Trophoblast cell (in vitro differentiated cells and primary cell): ENCODE measurements around the gene PFKL. TPM values are rescaled to one million over a fixed set of nuclear protein-coding genes. Genes with fewer than 3 reads are reported as not detected.

ENCODE experiments used
- DNase-seq, 2 donors: peaks; one replicate each; pipeline ENCODE4 v3.0.0-alpha.2; 2016
- H2AFZ ChIP-seq: 2 replicates; pipeline ENCODE4 v1.6.1; 2013; ENCODE audit warnings: low read length, moderate library complexity, mild to moderate bottlenecking; ENCODE audit not compliant: insufficient read depth, poor library complexity
- H2AK5ac ChIP-seq: 2 replicates; pipeline ENCODE4 v1.6.1; 2013; ENCODE audit warnings: mild to moderate bottlenecking, low read length
- H2BK120ac ChIP-seq: 2 replicates; pipeline ENCODE4 v1.6.1; 2013; ENCODE audit warnings: low read length, mild to moderate bottlenecking, moderate library complexity; ENCODE audit not compliant: insufficient read depth, poor library complexity
- H2BK12ac ChIP-seq: 2 replicates; pipeline ENCODE4 v1.6.1; 2013; ENCODE audit warnings: mild to moderate bottlenecking, low read length, moderate library complexity
- H2BK5ac ChIP-seq: 2 replicates; pipeline ENCODE4 v1.6.1; 2013; ENCODE audit warnings: low read length, low read depth, moderate library complexity, mild to moderate bottlenecking; ENCODE audit not compliant: poor library complexity
- H3K14ac ChIP-seq: 2 replicates; pipeline ENCODE4 v1.6.1; 2013; ENCODE audit warnings: mild to moderate bottlenecking, low read length
- H3K18ac ChIP-seq: 2 replicates; pipeline ENCODE4 v1.6.1; 2013; ENCODE audit warnings: mild to moderate bottlenecking, low read length
- H3K23ac ChIP-seq: 2 replicates; pipeline ENCODE4 v1.6.1; 2013; ENCODE audit warnings: low read length
- H3K27ac ChIP-seq: 2 replicates; pipeline ENCODE4 v1.5.1; 2013; ENCODE audit warnings: low read depth, mild to moderate bottlenecking, inconsistent platforms, low read length, moderate library complexity
- H3K27me3 ChIP-seq: 2 replicates; pipeline ENCODE4 v1.6.1; 2013; ENCODE audit warnings: inconsistent platforms, mild to moderate bottlenecking, low read length, moderate library complexity; ENCODE audit not compliant: insufficient read depth
- H3K36me3 ChIP-seq, 2 experiments: 1 replicate in 1 of 2; 2 replicates in 1 of 2; pipeline ENCODE4 v1.6.1; 2013; ENCODE audit warnings: low read length in 2 of 2, mild to moderate bottlenecking in 2 of 2, moderate library complexity in 1 of 2; ENCODE audit not compliant: insufficient read depth in 2 of 2, control insufficient read depth in 1 of 2
- H3K4ac ChIP-seq: 2 replicates; pipeline ENCODE4 v1.6.1; 2013; ENCODE audit warnings: low read depth, mild to moderate bottlenecking, low read length, moderate library complexity
- H3K4me1 ChIP-seq, 2 experiments: 1 replicate in 1 of 2; 2 replicates in 1 of 2; pipeline ENCODE4 v1.6.1; 2013; ENCODE audit warnings: low read length in 2 of 2, mild to moderate bottlenecking in 2 of 2, moderate library complexity in 1 of 2; ENCODE audit not compliant: insufficient read depth in 2 of 2, control insufficient read depth in 1 of 2
- H3K4me2 ChIP-seq: 2 replicates; pipeline ENCODE4 v1.6.1; 2013; ENCODE audit warnings: inconsistent platforms, mild to moderate bottlenecking, low read length, moderate library complexity
- H3K4me3 ChIP-seq: 2 replicates; pipeline ENCODE4 v1.5.1; 2013; ENCODE audit warnings: mild to moderate bottlenecking, low read depth, low read length, inconsistent platforms
- H3K79me1 ChIP-seq: one replicate; pipeline ENCODE4 v1.6.1; 2013; ENCODE audit warnings: low read length
- H3K79me2 ChIP-seq: 2 replicates; pipeline ENCODE4 v1.6.1; 2013; ENCODE audit warnings: low read length, mild to moderate bottlenecking; ENCODE audit not compliant: control insufficient read depth, insufficient read depth, poor library complexity
- H3K9ac ChIP-seq: 2 replicates; pipeline ENCODE4 v1.6.1; 2013; ENCODE audit warnings: mild to moderate bottlenecking, low read length
- H3K9me3 ChIP-seq: 2 replicates; pipeline ENCODE4 v1.6.1; 2013; ENCODE audit warnings: low read depth, mild to moderate bottlenecking, control low read depth, inconsistent platforms, low read length; ENCODE audit not compliant: insufficient read depth
- H4K12ac ChIP-seq: 2 replicates; pipeline ENCODE4 v1.6.1; 2013; ENCODE audit warnings: low read depth, mild to moderate bottlenecking, low read length, moderate library complexity
- H4K8ac ChIP-seq: 2 replicates; pipeline ENCODE4 v1.6.1; 2013; ENCODE audit warnings: low read depth, mild to moderate bottlenecking, low read length, moderate library complexity
- H4K91ac ChIP-seq: one replicate; pipeline ENCODE4 v1.6.1; 2013; ENCODE audit warnings: low read depth, mild to moderate bottlenecking, low read length, moderate library complexity
- WGBS: extraction: QIAGEN DNeasy Blood & Tissue Kit; methylation state at CpG from one replicate; pipeline ENCODE4 v1.1.7; 2013; ENCODE audit warnings: missing lambda C conversion rate; ENCODE audit not compliant: insufficient read length, insufficient coverage; ENCODE audit errors: extremely low coverage; 5-methylcytosine and 5-hydroxymethylcytosine counted together
- polyA plus RNA-seq: library from polyadenylated mRNA; stranded (reverse); fragments of 200-250 nt; gene quantifications from 2 replicates; pipeline ENCODE4 v1.2.3, GENCODE V29; 2013

Gene PFKL
- polyA plus RNA-seq, result 82.7 and 83.7 TPM in 2 replicates

DNA sequence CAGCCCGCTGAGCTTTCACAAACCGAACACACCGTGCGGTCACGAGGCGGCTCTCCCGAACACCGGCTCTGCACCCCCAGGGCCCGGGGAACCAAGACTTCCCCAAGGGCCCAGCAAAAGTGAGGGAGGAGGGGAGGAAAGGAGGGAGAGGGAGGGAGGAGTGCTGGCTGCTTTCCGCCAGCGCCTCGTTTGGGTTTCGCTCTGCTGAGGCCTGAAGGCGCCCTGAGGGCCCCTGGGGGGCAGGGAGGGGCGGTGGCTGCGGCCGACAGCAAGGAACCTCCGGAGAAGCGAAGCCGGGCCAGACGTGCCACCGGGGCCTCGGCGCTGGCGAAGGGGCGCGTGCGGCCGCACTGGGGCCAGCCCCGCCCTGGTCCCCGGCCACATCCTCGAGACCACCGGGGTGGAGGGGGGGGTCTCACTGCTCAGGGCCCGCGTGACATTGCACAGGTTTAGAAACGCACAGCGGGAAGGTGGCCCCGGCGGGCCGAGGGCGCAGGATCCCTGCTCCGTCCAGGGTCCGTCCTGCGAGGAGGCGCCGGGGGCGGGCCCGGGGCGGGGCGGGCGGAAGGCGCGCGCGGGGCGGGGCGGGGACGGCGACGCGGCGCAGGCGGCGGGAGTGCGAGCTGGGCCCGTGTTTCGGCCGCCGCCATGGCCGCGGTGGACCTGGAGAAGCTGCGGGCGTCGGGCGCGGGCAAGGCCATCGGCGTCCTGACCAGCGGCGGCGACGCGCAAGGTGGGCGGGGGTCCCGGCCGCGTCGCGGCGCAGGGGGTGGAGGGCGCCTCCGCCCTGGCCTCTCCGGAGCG lies at the start of gene PFKL:
TSS of gene PFKL (plus strand) at position 596 of the 804 bp plus-strand sequence. CDS start at position 649, 53 bp downstream.
- peak within 1 kb of the TSS; percentile 86 for H3K14ac ChIP-seq
- H2AFZ ChIP-seq, result peak within 1 kb of the TSS; percentile 97
- H3K79me1 ChIP-seq, result peaks cover 14% of the 10 kb centered on the region
- peak within 1 kb of the TSS; percentile 88 for H3K18ac ChIP-seq
- H3K9me3 ChIP-seq, result no peaks in the 10 kb centered on the region
- peak within 1 kb of the TSS; percentile 92 for H3K4me2 ChIP-seq
- H3K27ac ChIP-seq, result peak within 1 kb of the TSS; percentile 64
- H4K91ac ChIP-seq, result peak within 1 kb of the TSS; percentile 89
- peak within 1 kb of the TSS; percentile 70 for H2BK5ac ChIP-seq
- peak; percentile 41 to 69 for DNase-seq
- peak within 1 kb of the TSS; percentile 92 for H2AK5ac ChIP-seq
- H2BK120ac ChIP-seq, result peak within 1 kb of the TSS; percentile 50
- H4K8ac ChIP-seq, result peak within 1 kb of the TSS; percentile 84
- peak within 1 kb of the TSS; percentile 73 for H3K9ac ChIP-seq
- no peaks in the 10 kb centered on the region for H3K36me3 ChIP-seq
- no peak within 1 kb of the TSS for H3K23ac ChIP-seq
- peaks cover 9% of the 10 kb centered on the region in 2 experiments for H3K4me1 ChIP-seq
- peak within 1 kb of the TSS; percentile 79 for H4K12ac ChIP-seq
- WGBS, result no CpG with 5 or more reads among the region's 94 CpGs
- peak within 1 kb of the TSS; percentile 88 for H3K4ac ChIP-seq
- no peak within 1 kb of the TSS for H2BK12ac ChIP-seq
- H3K4me3 ChIP-seq, result peak within 1 kb of the TSS; percentile 87
- H3K79me2 ChIP-seq, result peaks cover 12% of the 10 kb centered on the region
- no peaks in the 10 kb centered on the region for H3K27me3 ChIP-seq

DNA sequence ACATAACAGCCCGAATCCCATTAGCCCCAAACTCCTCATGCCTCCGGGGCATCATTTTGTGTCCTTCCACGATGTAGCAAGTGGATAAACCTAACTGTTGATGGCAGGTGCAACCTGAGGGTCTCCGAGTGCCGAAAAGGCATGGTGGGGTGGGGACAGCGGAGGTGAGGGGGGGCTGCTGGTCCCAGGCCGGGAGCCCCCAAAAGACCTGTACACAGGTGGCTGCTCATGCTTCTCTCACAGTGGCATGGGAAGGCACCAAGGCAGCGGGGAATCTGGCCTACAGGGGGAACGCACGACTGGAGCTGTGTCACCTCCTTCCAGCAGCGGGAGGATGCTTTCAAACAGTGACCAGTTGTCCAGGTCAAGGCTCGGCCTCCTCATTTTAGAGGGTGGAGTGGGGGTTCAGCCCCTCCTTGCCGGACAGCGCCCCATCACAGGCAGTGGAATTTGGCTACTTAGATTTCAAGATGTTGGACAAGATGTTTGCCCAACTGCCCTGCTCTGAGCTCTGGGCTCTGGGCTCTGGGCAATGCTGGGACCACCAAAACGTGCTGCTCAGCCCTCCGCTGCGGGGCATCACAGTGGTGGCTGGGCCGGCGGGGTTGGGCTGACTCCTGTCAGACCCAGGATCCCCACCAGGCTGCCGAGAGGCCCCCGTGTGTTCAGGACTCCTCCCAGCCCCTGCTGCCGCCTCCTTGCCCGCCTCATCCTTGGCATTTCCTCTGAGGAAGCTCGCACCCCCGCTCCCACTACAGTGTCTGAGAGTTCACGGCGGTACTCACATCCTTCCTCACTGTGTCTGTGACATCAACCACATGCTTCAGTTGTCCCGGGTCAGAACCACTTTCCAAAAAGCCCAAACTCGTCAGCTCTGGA lies 45.8 kb upstream of the PFKL start:
- H3K27ac ChIP-seq, result no peak overlapping the region
- peak overlapping the region; percentile 13 for H2AK5ac ChIP-seq
- H4K91ac ChIP-seq, result no peak overlapping the region
- no peak overlapping the region for H3K9ac ChIP-seq
- H4K12ac ChIP-seq, result no peak overlapping the region
- peak overlapping the region; percentile 18 for H2BK12ac ChIP-seq
- H3K4me1 ChIP-seq, result peaks cover 4 to 5% of the 10 kb centered on the region in 2 experiments
- H3K23ac ChIP-seq, result no peak overlapping the region
- H3K79me1 ChIP-seq, result no peaks in the 10 kb centered on the region
- H2BK120ac ChIP-seq, result no peak overlapping the region
- WGBS, result no CpG with 5 or more reads among the region's 29 CpGs
- H3K4me2 ChIP-seq, result no peak overlapping the region
- H3K9me3 ChIP-seq, result no peaks in the 10 kb centered on the region
- no peak overlapping the region for H3K18ac ChIP-seq
- no peaks in the 10 kb centered on the region for H3K79me2 ChIP-seq
- no peak overlapping the region for H3K14ac ChIP-seq
- no peak overlapping the region for H2BK5ac ChIP-seq
- H4K8ac ChIP-seq, result no peak overlapping the region
- H3K4me3 ChIP-seq, result no peak overlapping the region
- H2AFZ ChIP-seq, result no peak overlapping the region
- H3K4ac ChIP-seq, result no peak overlapping the region
- H3K36me3 ChIP-seq, result no peaks in the 10 kb centered on the region
- DNase-seq, result no peak
- H3K27me3 ChIP-seq, result no peaks in the 10 kb centered on the region

DNA sequence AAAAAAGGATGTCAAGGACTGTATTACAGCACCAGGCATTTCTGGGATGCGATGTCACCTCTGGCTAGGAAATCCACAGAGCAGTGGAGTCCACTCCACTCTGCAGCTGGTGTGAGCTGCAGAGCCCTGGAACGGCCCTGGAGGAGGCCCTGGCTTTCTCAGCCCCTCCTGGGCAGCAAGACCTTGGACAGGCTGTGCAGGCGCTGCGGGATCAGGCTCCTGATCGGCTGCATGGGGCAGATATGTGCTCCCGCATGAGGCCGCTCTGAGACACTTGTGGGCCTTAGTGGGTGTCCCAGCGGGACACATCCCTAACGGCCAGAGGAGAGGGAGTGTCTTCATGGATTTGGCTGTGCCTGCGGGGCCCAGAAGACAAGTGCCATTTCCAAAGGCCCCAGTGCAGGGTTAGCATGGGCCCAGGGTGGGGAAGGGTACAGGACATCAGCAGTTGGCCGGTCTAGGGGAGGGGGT lies 44.3 kb upstream of the PFKL start:
- no CpG with 5 or more reads among the region's 11 CpGs for WGBS
- Histone ChIP-seq H3K14ac (no peak overlapping the region), H2AK5ac (no peak overlapping the region), H3K4me1 (peaks cover 4 to 5% of the 10 kb centered on the region in 2 experiments), H3K79me1 (no peaks in the 10 kb centered on the region), H4K8ac (no peak overlapping the region), H3K4me3 (no peak overlapping the region), H3K18ac (no peak overlapping the region), H4K12ac (no peak overlapping the region), H2BK120ac (no peak overlapping the region), H3K23ac (no peak overlapping the region), H3K27ac (no peak overlapping the region), H2AFZ (no peak overlapping the region), H4K91ac (no peak overlapping the region), H2BK12ac (no peak overlapping the region), H3K36me3 (no peaks in the 10 kb centered on the region), H3K9me3 (no peaks in the 10 kb centered on the region), H3K9ac (no peak overlapping the region), H3K79me2 (no peaks in the 10 kb centered on the region), H3K4me2 (no peak overlapping the region), H3K4ac (no peak overlapping the region), H2BK5ac (no peak overlapping the region), H3K27me3 (no peaks in the 10 kb centered on the region)
- no peak for DNase-seq

DNA sequence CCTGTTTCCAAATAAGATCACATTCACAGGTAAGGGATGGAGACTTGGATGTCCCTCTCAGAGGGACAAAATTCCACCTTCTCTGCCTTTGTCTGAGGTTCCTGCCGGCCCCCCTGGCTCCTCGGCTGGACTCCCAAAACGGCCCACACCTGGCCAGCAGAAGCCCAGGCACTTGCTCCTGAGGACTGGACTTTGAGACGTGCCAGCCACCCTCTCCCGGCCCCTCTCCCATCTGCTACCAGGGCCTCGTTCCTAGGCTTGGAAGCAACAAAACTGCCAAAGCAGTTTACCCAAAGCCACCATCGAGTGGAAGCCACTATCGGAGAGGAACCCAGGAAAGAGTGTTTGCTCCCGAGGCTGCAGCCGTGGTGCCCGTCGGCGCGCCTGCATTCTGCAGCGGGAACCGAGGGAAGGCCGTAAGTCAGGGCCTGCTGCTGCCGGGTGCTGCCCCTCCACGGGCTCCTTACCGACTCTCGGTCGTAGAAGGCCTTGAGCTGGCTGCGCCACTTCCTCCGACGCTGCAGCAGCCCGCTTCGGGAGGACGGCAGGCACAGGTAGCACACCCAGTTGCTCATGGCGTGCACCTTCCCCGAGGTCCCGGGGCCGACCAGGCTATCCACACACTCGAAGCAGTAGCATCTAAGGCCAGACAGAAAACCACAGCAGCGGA lies 41.7 kb upstream of the PFKL start:
- H2BK120ac ChIP-seq, result no peak overlapping the region
- no CpG with 5 or more reads among the region's 34 CpGs for WGBS
- H3K14ac ChIP-seq, result no peak overlapping the region
- no peak overlapping the region for H3K23ac ChIP-seq
- H3K4me2 ChIP-seq, result no peak overlapping the region
- H2BK12ac ChIP-seq, result no peak overlapping the region
- H4K8ac ChIP-seq, result no peak overlapping the region
- H2AK5ac ChIP-seq, result no peak overlapping the region
- H3K27me3 ChIP-seq, result no peaks in the 10 kb centered on the region
- H2AFZ ChIP-seq, result no peak overlapping the region
- no peak overlapping the region for H3K18ac ChIP-seq
- no peak overlapping the region for H4K12ac ChIP-seq
- H3K79me2 ChIP-seq, result no peaks in the 10 kb centered on the region
- H2BK5ac ChIP-seq, result no peak overlapping the region
- no peak overlapping the region for H4K91ac ChIP-seq
- H3K79me1 ChIP-seq, result no peaks in the 10 kb centered on the region
- H3K4me1 ChIP-seq, result peaks cover 6 to 7% of the 10 kb centered on the region in 2 experiments
- no peaks in the 10 kb centered on the region for H3K36me3 ChIP-seq
- H3K4me3 ChIP-seq, result no peak overlapping the region
- no peak for DNase-seq
- no peaks in the 10 kb centered on the region for H3K9me3 ChIP-seq
- no peak overlapping the region for H3K27ac ChIP-seq
- no peak overlapping the region for H3K9ac ChIP-seq
- H3K4ac ChIP-seq, result no peak overlapping the region
